SK-N-SH (cell line): ENCODE data around the gene MYBBP1A.

Experiments used
- CHD2 ChIP-seq: fragments of 150-350 bp; IDR thresholded peaks from 2 replicates; pipeline ENCODE4 v1.6.1; 2018; ENCODE audit warnings: low read length; ENCODE audit not compliant: partially characterized antibody
- CTCF ChIP-seq: fragments of 200-600 bp; sonication (generic); IDR thresholded peaks from 2 replicates; pipeline ENCODE4 v1.6.1; 2017; ENCODE audit warnings: antibody characterized with exemption, mild to moderate bottlenecking, moderate library complexity
- EP300 ChIP-seq, 2 experiments: IDR thresholded peaks; 2 replicates each; pipeline versions ENCODE4 v1.4.0 to v1.6.1; 2012; ENCODE audit warnings: borderline replicate concordance in 1 of 2, low read depth in 1 of 2, low read length in 1 of 2
- FOXM1 ChIP-seq: IDR thresholded peaks from 2 replicates; pipeline ENCODE4 v1.4.0; 2012; ENCODE audit warnings: low read depth, mild to moderate bottlenecking
- JUND ChIP-seq: IDR thresholded peaks from 2 replicates; pipeline ENCODE4 v1.4.0; 2012
- MEF2A ChIP-seq: IDR thresholded peaks from 2 replicates; pipeline ENCODE4 v1.4.0; 2012; ENCODE audit warnings: low read depth, borderline replicate concordance
- RAD21 ChIP-seq: IDR thresholded peaks from 2 replicates; pipeline ENCODE4 v1.6.1; 2012; ENCODE audit warnings: mild to moderate bottlenecking, low read length
- SIN3A ChIP-seq: IDR thresholded peaks from 2 replicates; pipeline ENCODE4 v1.6.1; 2012; ENCODE audit warnings: low read depth, mild to moderate bottlenecking, low read length, moderate library complexity, borderline replicate concordance
- TCF12 ChIP-seq: IDR thresholded peaks from 2 replicates; pipeline ENCODE4 v1.4.0; 2012
- TF ChIP-seq, protein P1 (sequence below): IDR thresholded peaks from 2 replicates; pipeline ENCODE4 v1.4.0; 2012; ENCODE audit warnings: low read depth

DNA sequence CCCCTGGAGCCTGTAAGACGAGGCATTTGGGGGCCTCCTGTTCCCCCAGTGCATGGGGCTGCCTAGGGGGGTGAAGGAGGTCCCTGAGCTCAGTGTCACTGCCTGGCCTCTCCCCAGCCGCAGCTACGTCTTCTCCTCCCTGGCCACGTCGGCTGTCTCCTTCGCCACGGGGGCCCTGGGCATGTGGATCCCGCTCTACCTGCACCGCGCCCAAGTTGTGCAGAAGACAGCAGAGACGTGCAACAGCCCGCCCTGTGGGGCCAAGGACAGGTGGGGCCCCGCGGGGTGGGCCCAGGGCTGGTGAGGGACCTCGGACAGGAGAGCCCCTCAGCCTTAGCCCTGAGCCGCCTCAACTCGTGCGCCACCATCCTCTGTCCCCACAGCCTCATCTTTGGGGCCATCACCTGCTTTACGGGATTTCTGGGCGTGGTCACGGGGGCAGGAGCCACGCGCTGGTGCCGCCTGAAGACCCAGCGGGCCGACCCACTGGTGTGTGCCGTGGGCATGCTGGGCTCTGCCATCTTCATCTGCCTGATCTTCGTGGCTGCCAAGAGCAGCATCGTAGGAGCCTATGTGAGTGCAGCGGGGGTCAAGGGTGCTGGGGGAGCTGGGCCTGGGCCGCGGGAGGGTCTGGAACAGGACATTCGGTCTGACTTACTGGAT is 22.2 kb downstream of the MYBBP1A start:
- TF ChIP-seq CTCF (no peak), CHD2 (no peak), EP300 (IDR thresholded peaks at IDR 0.05; ENCODE audit: borderline replicate concordance in 1 of 2, low read depth in 1 of 2, low read length in 1 of 2) (no peak), SIN3A (no peak), RAD21 (no peak), JUND (no peak), TCF12 (no peak), FOXM1 (no peak), MEF2A (no peak)
- TF ChIP-seq, protein P1, sequence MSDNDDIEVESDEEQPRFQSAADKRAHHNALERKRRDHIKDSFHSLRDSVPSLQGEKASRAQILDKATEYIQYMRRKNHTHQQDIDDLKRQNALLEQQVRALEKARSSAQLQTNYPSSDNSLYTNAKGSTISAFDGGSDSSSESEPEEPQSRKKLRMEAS = no peak
